ENCODE results near the gene CNDP1.

GRCh38 chr18:74595431-74595830 lies 61.1 kb downstream of the CNDP1 start:
- TF ChIP-seq POLR2A (IDR thresholded peaks at IDR 0.05) (no peak), CTCF (IDR thresholded peaks at IDR 0.05) (no peak)
